ENCODE results near the gene KCNT1.

The KCNT1 gene

GRCh38 chr9:135700525-135700924 is 1.5 kb upstream of the KCNT1 start:
- DNase-seq (ENCODE audit: low read depth) = no peak

- DNase-seq (ENCODE audit: low read depth) = no peak
Observed at GRCh38 chr9:135701067-135701958, 672 bp upstream of the KCNT1 start.

GRCh38 chr9:135703726-135704125 is 1.7 kb downstream of the KCNT1 start:
- no peak for DNase-seq (ENCODE audit: low read depth)

GRCh38 chr9:135704483-135704882 is 2.5 kb downstream of the KCNT1 start:
- no peak for DNase-seq (ENCODE audit: low read depth)

GRCh38 chr9:135705376-135705775 is 3.4 kb downstream of the KCNT1 start:
- DNase-seq (ENCODE audit: low read depth) = no peak

- DNase-seq (ENCODE audit: low read depth) = no peak
Observed at GRCh38 chr9:135706288-135706687, 4.3 kb downstream of the KCNT1 start.

- no peak for DNase-seq (ENCODE audit: low read depth)
Observed at GRCh38 chr9:135707252-135708138, 5.5 kb downstream of the KCNT1 start.

- DNase-seq (ENCODE audit: low read depth) = no peak
Observed at GRCh38 chr9:135708164-135708563, 6.2 kb downstream of the KCNT1 start.

GRCh38 chr9:135711391-135711790 is 9.4 kb downstream of the KCNT1 start:
- DNase-seq (ENCODE audit: low read depth) = no peak

- DNase-seq (ENCODE audit: low read depth) = no peak
Observed at GRCh38 chr9:135711881-135712280, 9.9 kb downstream of the KCNT1 start.

- DNase-seq (ENCODE audit: low read depth) = no peak
Observed at GRCh38 chr9:135712613-135713295, 10.8 kb downstream of the KCNT1 start.

- no peak for DNase-seq (ENCODE audit: low read depth)
Observed at GRCh38 chr9:135714242-135715055, 12.5 kb downstream of the KCNT1 start.

GRCh38 chr9:135715056-135715595 is 13.1 kb downstream of the KCNT1 start:
- DNase-seq (ENCODE audit: low read depth) = no peak

GRCh38 chr9:135716045-135716444 is 14.1 kb downstream of the KCNT1 start:
- DNase-seq (ENCODE audit: low read depth) = no peak

- no peak for DNase-seq (ENCODE audit: low read depth)
Observed at GRCh38 chr9:135717410-135717809, 15.4 kb downstream of the KCNT1 start.

- DNase-seq (ENCODE audit: low read depth) = no peak
Observed at GRCh38 chr9:135718616-135719015, 16.6 kb downstream of the KCNT1 start.

GRCh38 chr9:135719472-135719871 is 17.5 kb downstream of the KCNT1 start:
- no peak for DNase-seq (ENCODE audit: low read depth)

GRCh38 chr9:135722365-135722764 is 20.4 kb downstream of the KCNT1 start:
- DNase-seq (ENCODE audit: low read depth) = no peak

GRCh38 chr9:135724186-135724787 is 22.3 kb downstream of the KCNT1 start:
- no peak for DNase-seq (ENCODE audit: low read depth)

- DNase-seq (ENCODE audit: low read depth) = no peak
Observed at GRCh38 chr9:135726138-135726853, 24.3 kb downstream of the KCNT1 start.

Data from activated gamma-delta T cell treated with anti-CD3 and anti-CD28 coated beads, Interleukin-2, amount 50 U/mL, for 16 hours (primary cell).